Hepatocyte (in vitro differentiated cells): ENCODE results near the gene SNAI1. TPM values are rescaled to one million over a fixed set of nuclear protein-coding genes. Genes with fewer than 3 reads are reported as not detected.

ENCODE experiments used
- DNase-seq: peaks from one replicate; pipeline ENCODE4 v3.0.0-alpha.2; 2016; ENCODE audit warnings: low spot score
- H2AFZ ChIP-seq: fragments of 200-600 bp; sonication (generic); 2 replicates; pipeline ENCODE4 v1.6.0; 2016; ENCODE audit warnings: antibody characterized with exemption, mild to moderate bottlenecking
- H3K27ac ChIP-seq: fragments of 200-600 bp; sonication (generic); 2 replicates; pipeline ENCODE4 v1.5.1; 2016; ENCODE audit warnings: mild to moderate bottlenecking
- H3K27me3 ChIP-seq: fragments of 200-600 bp; sonication (generic); 2 replicates; pipeline ENCODE4 v1.6.1; 2016
- H3K36me3 ChIP-seq: fragments of 200-600 bp; sonication (generic); replicated peaks from 2 replicates; pipeline ENCODE4 v1.5.1; 2016; ENCODE audit warnings: low read depth; ENCODE audit not compliant: insufficient read depth
- H3K4me1 ChIP-seq: fragments of 200-600 bp; sonication (generic); 2 replicates; pipeline ENCODE4 v1.5.1; 2016; ENCODE audit warnings: mild to moderate bottlenecking, moderate library complexity; ENCODE audit not compliant: insufficient read depth
- H3K4me2 ChIP-seq: fragments of 200-600 bp; sonication (generic); 2 replicates; pipeline ENCODE4 v1.6.0; 2016
- H3K4me3 ChIP-seq: fragments of 200-600 bp; sonication (generic); 2 replicates; pipeline ENCODE4 v1.5.1; 2016; ENCODE audit warnings: mild to moderate bottlenecking
- H3K79me2 ChIP-seq: fragments of 200-600 bp; sonication (generic); 2 replicates; pipeline ENCODE4 v1.6.0; 2017; ENCODE audit warnings: mild to moderate bottlenecking
- H3K9me2 ChIP-seq: fragments of 200-600 bp; sonication (generic); replicated peaks from 2 replicates; pipeline ENCODE4 v1.6.0; 2017; ENCODE audit warnings: mild to moderate bottlenecking; ENCODE audit not compliant: insufficient read depth
- H3K9me3 ChIP-seq: fragments of 200-600 bp; sonication (generic); 2 replicates; pipeline ENCODE4 v1.5.1; 2016; ENCODE audit warnings: low read depth, mild to moderate bottlenecking
- H4K20me1 ChIP-seq: fragments of 200-600 bp; sonication (generic); 2 replicates; pipeline ENCODE4 v1.6.0; 2016; ENCODE audit warnings: mild to moderate bottlenecking; ENCODE audit not compliant: insufficient read depth, poor library complexity, severe bottlenecking
- EZH2 ChIP-seq: fragments of 200-600 bp; sonication (generic); IDR thresholded peaks from 2 replicates; pipeline ENCODE4 v1.6.1; 2016; ENCODE audit warnings: antibody characterized with exemption, mild to moderate bottlenecking, borderline replicate concordance
- EZH2phosphoT487 ChIP-seq: fragments of 200-600 bp; sonication (generic); IDR thresholded peaks from one replicate; pipeline ENCODE4 v1.6.1; 2018; ENCODE audit warnings: antibody characterized with exemption, mild to moderate bottlenecking, low read depth, moderate library complexity; ENCODE audit not compliant: unreplicated experiment, severe bottlenecking
- WGBS: methylation state at CpG from one replicate; pipeline ENCODE4 v1.1.6; 2016; ENCODE audit warnings: low lambda C conversion rate; ENCODE audit errors: missing lambda C conversion rate; 5-methylcytosine and 5-hydroxymethylcytosine counted together
- polyA plus RNA-seq: library from polyadenylated mRNA; unstranded; fragments of >200 nt; fragmentation: Nextera tagmentation; extraction: Ambion mirVana; gene quantifications from 2 replicates; pipeline ENCODE4 v1.2.1, GENCODE V29; 2016
- total RNA-seq: library from RNA; depleted of rRNA; stranded (reverse); fragments of >200 nt; gene quantifications from 2 replicates; pipeline ENCODE4 v1.2.3, GENCODE V29; 2014
- TF ChIP-seq, protein P1 (sequence below): fragments of 200-600 bp; sonication (generic); IDR thresholded peaks from 2 replicates; pipeline ENCODE4 v1.5.1; 2016; ENCODE audit warnings: antibody characterized with exemption, mild to moderate bottlenecking; ENCODE audit not compliant: poor library complexity

SNAI1 gene
- total and polyA plus RNA-seq, 2 experiments from 2014 or later, result 2.9 to 9.8 TPM

DNA sequence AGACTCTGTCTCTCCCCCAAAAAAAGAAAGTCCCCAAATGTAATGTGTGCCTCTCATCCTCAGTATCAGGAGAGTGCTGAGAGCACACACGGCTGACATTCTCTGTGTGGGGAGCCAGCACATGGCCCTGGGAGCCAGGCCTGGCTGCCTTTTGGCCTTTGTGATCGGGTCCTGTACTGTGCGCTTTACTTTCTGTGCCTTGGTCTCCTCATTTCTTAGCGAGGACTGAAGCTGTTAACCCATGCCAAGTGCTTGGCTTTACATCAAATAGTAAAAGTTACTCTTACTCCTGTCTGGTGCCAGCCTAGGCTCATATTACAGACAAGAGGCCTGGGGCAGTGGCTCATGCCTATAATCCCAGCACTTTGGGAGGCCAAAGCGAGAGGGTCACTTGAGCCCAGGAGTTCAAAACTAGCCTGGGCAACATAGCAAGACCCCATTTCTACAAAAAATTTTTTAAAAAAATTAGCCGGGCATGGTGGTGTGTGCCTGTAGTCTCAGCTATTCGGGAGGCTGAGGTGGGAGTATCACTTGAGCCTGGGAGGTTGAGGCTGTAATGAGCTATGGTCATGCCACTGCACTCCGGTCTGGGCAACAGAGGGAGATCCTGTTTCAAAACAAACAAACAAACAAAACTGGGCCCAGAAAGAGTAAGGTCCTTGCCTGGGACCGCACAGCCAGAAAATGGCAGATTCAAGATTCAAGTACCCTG lies 50.3 kb downstream of the SNAI1 start:
- Histone ChIP-seq H3K4me3 (no peak overlapping the region), H2AFZ (no peak overlapping the region), H4K20me1 (no peaks in the 10 kb centered on the region), H3K79me2 (no peaks in the 10 kb centered on the region), H3K36me3 (no peaks in the 10 kb centered on the region), H3K9me3 (no peaks in the 10 kb centered on the region), H3K9me2 (no peaks in the 10 kb centered on the region), H3K27ac (peak overlapping the region; percentile 67), H3K27me3 (no peaks in the 10 kb centered on the region), H3K4me2 (no peak overlapping the region), H3K4me1 (peaks cover 22% of the 10 kb centered on the region)
- TF ChIP-seq EZH2 (no peak), EZH2phosphoT487 (no peak)
- TF ChIP-seq, protein P1, sequence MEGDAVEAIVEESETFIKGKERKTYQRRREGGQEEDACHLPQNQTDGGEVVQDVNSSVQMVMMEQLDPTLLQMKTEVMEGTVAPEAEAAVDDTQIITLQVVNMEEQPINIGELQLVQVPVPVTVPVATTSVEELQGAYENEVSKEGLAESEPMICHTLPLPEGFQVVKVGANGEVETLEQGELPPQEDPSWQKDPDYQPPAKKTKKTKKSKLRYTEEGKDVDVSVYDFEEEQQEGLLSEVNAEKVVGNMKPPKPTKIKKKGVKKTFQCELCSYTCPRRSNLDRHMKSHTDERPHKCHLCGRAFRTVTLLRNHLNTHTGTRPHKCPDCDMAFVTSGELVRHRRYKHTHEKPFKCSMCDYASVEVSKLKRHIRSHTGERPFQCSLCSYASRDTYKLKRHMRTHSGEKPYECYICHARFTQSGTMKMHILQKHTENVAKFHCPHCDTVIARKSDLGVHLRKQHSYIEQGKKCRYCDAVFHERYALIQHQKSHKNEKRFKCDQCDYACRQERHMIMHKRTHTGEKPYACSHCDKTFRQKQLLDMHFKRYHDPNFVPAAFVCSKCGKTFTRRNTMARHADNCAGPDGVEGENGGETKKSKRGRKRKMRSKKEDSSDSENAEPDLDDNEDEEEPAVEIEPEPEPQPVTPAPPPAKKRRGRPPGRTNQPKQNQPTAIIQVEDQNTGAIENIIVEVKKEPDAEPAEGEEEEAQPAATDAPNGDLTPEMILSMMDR, result no peak
- 88% methylated on average over 9 of the region's 9 CpGs for WGBS
- DNase-seq, result no peak

DNA sequence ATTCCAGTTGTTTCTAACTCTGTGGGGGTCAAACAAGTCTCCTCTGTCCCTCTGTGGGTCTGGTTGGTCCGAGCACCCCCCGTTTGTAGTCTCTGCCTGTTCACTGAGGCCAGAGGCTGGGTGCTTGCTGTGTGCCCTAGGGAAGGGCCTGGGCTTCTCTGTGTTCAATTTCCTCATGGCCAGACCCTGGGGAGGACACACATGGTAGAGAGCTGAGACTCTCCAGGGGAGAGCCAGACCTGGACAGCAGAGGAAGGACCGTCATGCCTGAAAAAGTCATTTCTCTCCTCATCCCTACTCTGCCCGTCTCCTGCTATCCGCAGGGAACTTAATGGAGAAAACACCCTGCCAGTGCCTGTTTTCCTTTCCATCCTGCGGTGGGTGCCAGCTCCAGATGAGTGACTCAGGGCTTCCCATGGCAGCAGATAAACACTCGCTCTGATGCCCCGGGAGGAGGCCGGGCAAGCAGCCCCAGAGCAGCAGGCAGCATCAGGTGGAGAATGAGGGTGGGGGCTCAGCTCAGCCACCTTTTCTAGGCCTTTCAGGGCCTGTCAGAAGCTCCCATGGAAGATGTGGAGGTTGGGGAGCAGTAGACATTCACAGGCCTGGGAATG lies 51.9 kb downstream of the SNAI1 start:
- no peaks in the 10 kb centered on the region for H3K9me2 ChIP-seq
- no peaks in the 10 kb centered on the region for H3K9me3 ChIP-seq
- H3K36me3 ChIP-seq, result no peaks in the 10 kb centered on the region
- TF ChIP-seq EZH2phosphoT487, result no peak
- TF ChIP-seq EZH2, result no peak
- TF ChIP-seq, protein P1, result no peak
- 91% methylated on average over 9 of the region's 9 CpGs for WGBS
- DNase-seq, result no peak
- no peaks in the 10 kb centered on the region for H4K20me1 ChIP-seq
- peaks cover 17% of the 10 kb centered on the region for H3K4me1 ChIP-seq
- peak overlapping the region; percentile 63 for H3K27ac ChIP-seq
- H3K79me2 ChIP-seq, result no peaks in the 10 kb centered on the region
- H3K27me3 ChIP-seq, result no peaks in the 10 kb centered on the region
- H3K4me3 ChIP-seq, result no peak overlapping the region
- H3K4me2 ChIP-seq, result no peak overlapping the region
- H2AFZ ChIP-seq, result no peak overlapping the region

DNA sequence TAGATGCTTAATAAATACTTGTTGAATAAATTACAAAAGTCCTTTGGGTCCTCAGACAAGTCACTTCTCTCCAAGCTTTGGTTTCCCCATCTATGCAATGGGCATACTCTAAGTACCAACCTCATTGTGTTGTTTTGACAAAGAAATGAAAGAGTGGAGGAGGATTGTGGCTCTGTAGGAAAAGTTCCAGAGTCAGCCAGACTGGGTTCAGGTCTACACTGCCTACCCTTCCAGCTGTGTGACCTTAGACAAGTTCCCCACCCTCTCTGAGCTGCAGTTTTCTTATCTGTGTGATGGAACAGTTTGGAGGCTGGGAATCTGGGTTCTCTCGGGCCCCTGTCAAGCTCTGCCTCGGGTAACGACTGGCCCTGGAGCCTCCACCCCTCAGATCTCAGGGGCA lies 53.9 kb downstream of the SNAI1 start:
- Histone ChIP-seq H3K4me2 (no peak overlapping the region), H2AFZ (no peak overlapping the region), H3K4me3 (no peak overlapping the region), H3K9me2 (no peaks in the 10 kb centered on the region), H3K79me2 (no peaks in the 10 kb centered on the region), H3K4me1 (peaks cover 18% of the 10 kb centered on the region), H4K20me1 (no peaks in the 10 kb centered on the region), H3K27me3 (no peaks in the 10 kb centered on the region), H3K9me3 (no peaks in the 10 kb centered on the region), H3K27ac (no peak overlapping the region), H3K36me3 (no peaks in the 10 kb centered on the region)
- no peak for DNase-seq
- TF ChIP-seq EZH2, result no peak
- TF ChIP-seq, protein P1, result no peak
- no peak for TF ChIP-seq EZH2phosphoT487
- WGBS, result 67% methylated on average over 3 of the region's 3 CpGs
